CD4-positive, alpha-beta memory T cell (primary cell): Measurements from ENCODE around the gene CELSR1. TPM values are rescaled to one million over a fixed set of nuclear protein-coding genes. Genes with fewer than 3 reads are reported as not detected.

Experiments used
- CTCF ChIA-PET: fragments of 350-600 bp; sonication (Branson Sonifier 250); formaldehyde crosslinking; loops from one replicate; lab custom pipeline; 2021; ENCODE audit warnings: inconsistent platforms; ENCODE audit not compliant: partially characterized antibody; lab: Charles Lee
- POLR2A ChIA-PET: fragments of 350-600 bp; sonication (Branson Sonifier 250); formaldehyde crosslinking; loops from one replicate; lab custom pipeline; 2021; ENCODE audit not compliant: partially characterized antibody; lab: Charles Lee
- DNase-seq, 5 donors: peaks; one replicate each; pipeline versions ENCODE4 v3.0.0 to v3.0.0-alpha.2; 2020 to 2022; ENCODE audit warnings: mixed read lengths in 1 of 5
- H3K27ac ChIP-seq: one replicate; pipeline ENCODE4 v1.7.0; 2013; ENCODE audit warnings: low read depth, low read length
- H3K27me3 ChIP-seq: 2 replicates; pipeline ENCODE4 v1.7.0; 2013; ENCODE audit warnings: mild to moderate bottlenecking, low read length, moderate library complexity; ENCODE audit not compliant: insufficient read depth
- H3K36me3 ChIP-seq: 2 replicates; pipeline ENCODE4 v1.7.0; 2013; ENCODE audit warnings: mild to moderate bottlenecking, low read length, moderate library complexity; ENCODE audit not compliant: insufficient read depth
- H3K4me1 ChIP-seq: 2 replicates; pipeline ENCODE4 v1.7.0; 2013; ENCODE audit warnings: mild to moderate bottlenecking, low read length, moderate library complexity; ENCODE audit not compliant: insufficient read depth
- H3K4me3 ChIP-seq, 2 donors: one replicate each; pipeline ENCODE4 v1.7.0; 2013; ENCODE audit warnings: low read length in 2 of 2, mild to moderate bottlenecking in 1 of 2
- H3K9me3 ChIP-seq, 2 donors: one replicate each; pipeline ENCODE4 v1.7.0; 2013; ENCODE audit warnings: low read length in 2 of 2, control low read depth in 1 of 2; ENCODE audit not compliant: control insufficient read depth in 1 of 2
- H3K27ac Mint-ChIP-seq, 7 donors: one replicate each; pipeline ENCODE4 v1.8.0; 2020 to 2021; ENCODE audit warnings: mixed read lengths in 7 of 7, mild to moderate bottlenecking in 6 of 7, inconsistent platforms in 3 of 7, moderate library complexity in 3 of 7
- H3K27me3 Mint-ChIP-seq, 2 donors: one replicate each; pipeline ENCODE4 v1.8.0; 2020 to 2021; ENCODE audit warnings: mixed read lengths in 2 of 2
- H3K36me3 Mint-ChIP-seq, 2 donors: one replicate each; pipeline ENCODE4 v1.8.0; 2020 to 2021; ENCODE audit warnings: mixed read lengths in 2 of 2, inconsistent platforms in 1 of 2, mild to moderate bottlenecking in 1 of 2
- H3K4me1 Mint-ChIP-seq, 4 donors: one replicate each; pipeline ENCODE4 v1.8.0; 2020 to 2021; ENCODE audit warnings: mixed read lengths in 4 of 4, mild to moderate bottlenecking in 1 of 4
- H3K4me3 Mint-ChIP-seq, 8 donors: one replicate each; pipeline ENCODE4 v1.8.0; 2020 to 2021; ENCODE audit warnings: mixed read lengths in 8 of 8, mild to moderate bottlenecking in 7 of 8, moderate library complexity in 6 of 8, inconsistent platforms in 3 of 8
- H3K9me3 Mint-ChIP-seq, 8 donors: one replicate each; pipeline ENCODE4 v1.8.0; 2020 to 2021; ENCODE audit warnings: mixed read lengths in 8 of 8, mild to moderate bottlenecking in 5 of 8, inconsistent platforms in 3 of 8, moderate library complexity in 1 of 8
- intact Hi-C: fragments of 100-400 bp; cut with micrococcal nuclease; formaldehyde crosslinking; loops from one replicate; pipeline ENCODE4 v1.15.1; 2023
- polyA plus RNA-seq, 2 donors: library from polyadenylated mRNA; unstranded; fragments of 300-500 nt; fragmentation: Illumina TruSeq; gene quantifications; one replicate each; pipeline ENCODE4 v1.2.3, GENCODE V29; 2021
- total RNA-seq, 2 experiments: library from RNA; stranded (reverse); gene quantifications; one replicate each; pipeline ENCODE4 v1.2.3, GENCODE V29; 2021

Gene CELSR1
- total and polyA plus RNA-seq, 4 experiments from 2014 or later, result 0.47 to 1.1 (median 0.81) TPM

- H3K4me3 Mint-ChIP-seq, result peak overlapping the region in 7 of 8 donors; percentile 19 to 78 (median 62)
- peak in 4 of 5 donors; percentile 26 to 45 (median 40) for DNase-seq
- Histone ChIP-seq H3K27me3 (no peaks in the 10 kb centered on the region), H3K27ac (no peak overlapping the region), H3K4me1 (peaks cover 44% of the 10 kb centered on the region), H3K36me3 (no peaks in the 10 kb centered on the region), H3K9me3 (no peaks in the 10 kb centered on the region), H3K4me3 (no peak overlapping the region)
- H3K27me3 Mint-ChIP-seq, result peaks cover 2 to 7% of the 10 kb centered on the region in 2 donors
- H3K4me1 Mint-ChIP-seq, result peaks cover 22 to 46% (median 31%) of the 10 kb centered on the region in 4 donors
- H3K9me3 Mint-ChIP-seq, result peaks cover 0 to 23% (median 7%) of the 10 kb centered on the region in 8 donors
- H3K36me3 Mint-ChIP-seq, result no peaks in the 10 kb centered on the region
- H3K27ac Mint-ChIP-seq, result peak overlapping the region in 5 of 7 donors; percentile 5 to 74 (median 41)
- intact Hi-C loops, result no loop called here
- POLR2A ChIA-PET, result no interaction called here
- CTCF ChIA-PET, result interaction anchor here (0.8 kb wide), 1 partner anchor 9 kb away, joined by 3 read pairs; no protein-coding TSS in a partner anchor
These were observed 163.3 kb downstream of the CELSR1 start for GRCh38 chr22:46373921-46374662.

GRCh38 chr22:46373159-46373558 is 164.3 kb downstream of the CELSR1 start:
- H3K36me3 ChIP-seq, result no peaks in the 10 kb centered on the region
- POLR2A ChIA-PET, result no interaction called here
- Mint-ChIP-seq H3K27me3 (peaks cover 2 to 7% of the 10 kb centered on the region in 2 donors), H3K4me1 (peaks cover 22 to 46% (median 31%) of the 10 kb centered on the region in 4 donors), H3K36me3 (no peaks in the 10 kb centered on the region), H3K27ac (peak overlapping the region in 1 of 7 donors; percentile 54), H3K4me3 (peak overlapping the region in 2 of 8 donors; percentile 46 to 49), H3K9me3 (peaks cover 0 to 23% (median 7%) of the 10 kb centered on the region in 8 donors)
- no peaks in the 10 kb centered on the region for H3K27me3 ChIP-seq
- no peaks in the 10 kb centered on the region for H3K9me3 ChIP-seq
- DNase-seq, result peak in 1 of 5 donors; percentile 5
- H3K4me1 ChIP-seq, result peaks cover 44% of the 10 kb centered on the region
- CTCF ChIA-PET, result interaction anchor here (0.8 kb wide), 1 partner anchor 8 kb away, joined by 3 read pairs; no protein-coding TSS in a partner anchor
- H3K27ac ChIP-seq, result no peak overlapping the region
- intact Hi-C loops, result no loop called here
- H3K4me3 ChIP-seq, result no peak overlapping the region

- DNase-seq, result no peak
- peaks cover 44% of the 10 kb centered on the region for H3K4me1 ChIP-seq
- no peak overlapping the region for H3K27ac ChIP-seq
- peaks cover 24 to 48% (median 34%) of the 10 kb centered on the region in 4 donors for H3K4me1 Mint-ChIP-seq
- intact Hi-C loops, result no loop called here
- H3K27me3 ChIP-seq, result no peaks in the 10 kb centered on the region
- no peak overlapping the region for H3K4me3 ChIP-seq
- peaks cover 0 to 23% (median 7%) of the 10 kb centered on the region in 8 donors for H3K9me3 Mint-ChIP-seq
- H3K36me3 Mint-ChIP-seq, result no peaks in the 10 kb centered on the region
- ChIA-PET CTCF (no interaction called here), POLR2A (no interaction called here)
- H3K27me3 Mint-ChIP-seq, result peaks cover 2 to 7% of the 10 kb centered on the region in 2 donors
- no peaks in the 10 kb centered on the region for H3K36me3 ChIP-seq
- H3K9me3 ChIP-seq, result no peaks in the 10 kb centered on the region
- peak overlapping the region in 2 of 8 donors; percentile 46 to 49 for H3K4me3 Mint-ChIP-seq
- peak overlapping the region in 1 of 7 donors; percentile 54 for H3K27ac Mint-ChIP-seq
These were observed 164.7 kb downstream of the CELSR1 start for GRCh38 chr22:46372686-46373085.

GRCh38 chr22:46371623-46372226 is 165.7 kb downstream of the CELSR1 start:
- Mint-ChIP-seq H3K27me3 (peaks cover 0 to 7% of the 10 kb centered on the region in 2 donors), H3K9me3 (peaks cover 0 to 18% (median 7%) of the 10 kb centered on the region in 8 donors), H3K27ac (peak overlapping the region in 2 of 7 donors; percentile 66 to 86), H3K36me3 (no peaks in the 10 kb centered on the region), H3K4me3 (peak overlapping the region in 2 of 8 donors; percentile 39 to 43), H3K4me1 (peaks cover 24 to 50% (median 35%) of the 10 kb centered on the region in 4 donors)
- intact Hi-C loops, result no loop called here
- H3K36me3 ChIP-seq, result no peaks in the 10 kb centered on the region
- H3K9me3 ChIP-seq, result no peaks in the 10 kb centered on the region
- no peak for DNase-seq
- ChIA-PET CTCF (no interaction called here), POLR2A (no interaction called here)
- peaks cover 44% of the 10 kb centered on the region for H3K4me1 ChIP-seq
- H3K4me3 ChIP-seq, result no peak overlapping the region
- no peaks in the 10 kb centered on the region for H3K27me3 ChIP-seq
- no peak overlapping the region for H3K27ac ChIP-seq

GRCh38 chr22:46370584-46371291 is 166.7 kb downstream of the CELSR1 start:
- intact Hi-C loops, result no loop called here
- no peaks in the 10 kb centered on the region for H3K36me3 ChIP-seq
- no peaks in the 10 kb centered on the region for H3K27me3 ChIP-seq
- ChIA-PET CTCF (interaction anchor here (1.5 to 4.8 kb wide), 2 partner anchors 14 to 170 kb away, joined by 3 to 70 read pairs; no protein-coding TSS in a partner anchor), POLR2A (interaction anchor here (1.1 kb wide), 1 partner anchor 35 kb away, joined by 4 read pairs; the partner anchor contains the start of gene TRMU)
- peaks cover 44% of the 10 kb centered on the region for H3K4me1 ChIP-seq
- H3K27ac Mint-ChIP-seq, result peak overlapping the region; percentile 66 to 86 (median 82)
- H3K4me3 ChIP-seq, result no peak overlapping the region
- H3K4me3 Mint-ChIP-seq, result peak overlapping the region in 7 of 8 donors; percentile 30 to 72 (median 51)
- H3K27ac ChIP-seq, result no peak overlapping the region
- DNase-seq, result peak; percentile 20 to 72 (median 41)
- no peaks in the 10 kb centered on the region for H3K9me3 ChIP-seq
- H3K27me3 Mint-ChIP-seq, result peaks cover 0 to 7% of the 10 kb centered on the region in 2 donors
- no peaks in the 10 kb centered on the region for H3K36me3 Mint-ChIP-seq
- H3K9me3 Mint-ChIP-seq, result peaks cover 0 to 11% (median 2%) of the 10 kb centered on the region in 8 donors
- H3K4me1 Mint-ChIP-seq, result peaks cover 24 to 47% (median 35%) of the 10 kb centered on the region in 4 donors

GRCh38 chr22:46369716-46370583 is 167.5 kb downstream of the CELSR1 start:
- Mint-ChIP-seq H3K9me3 (peaks cover 0 to 4% (median 0%) of the 10 kb centered on the region in 8 donors), H3K27ac (peak overlapping the region in 4 of 7 donors; percentile 18 to 86 (median 84)), H3K36me3 (no peaks in the 10 kb centered on the region), H3K27me3 (peaks cover 0 to 7% of the 10 kb centered on the region in 2 donors), H3K4me3 (peak overlapping the region in 5 of 8 donors; percentile 7 to 65 (median 41)), H3K4me1 (peaks cover 24 to 45% (median 35%) of the 10 kb centered on the region in 4 donors)
- Histone ChIP-seq H3K27me3 (no peaks in the 10 kb centered on the region), H3K36me3 (no peaks in the 10 kb centered on the region), H3K9me3 (no peaks in the 10 kb centered on the region), H3K27ac (no peak overlapping the region), H3K4me3 (no peak overlapping the region), H3K4me1 (peaks cover 44% of the 10 kb centered on the region)
- intact Hi-C loops, result no loop called here
- ChIA-PET POLR2A (interaction anchor here (1.1 kb wide), 1 partner anchor 34 kb away, joined by 4 read pairs; the partner anchor contains the start of gene TRMU), CTCF (interaction anchor here (1.5 to 4.8 kb wide), 2 partner anchors 15 to 171 kb away, joined by 3 to 70 read pairs; no protein-coding TSS in a partner anchor)
- DNase-seq, result no peak
